Embryonic facial prominence (tissue), 1 donor: ENCODE results near the gene CKMT2.

Experiments used
- DNase-seq: peaks from one replicate; pipeline ENCODE4 v3.0.0-alpha.2; 2016; ENCODE audit errors: extremely low spot score

Gene CKMT2

DNA sequence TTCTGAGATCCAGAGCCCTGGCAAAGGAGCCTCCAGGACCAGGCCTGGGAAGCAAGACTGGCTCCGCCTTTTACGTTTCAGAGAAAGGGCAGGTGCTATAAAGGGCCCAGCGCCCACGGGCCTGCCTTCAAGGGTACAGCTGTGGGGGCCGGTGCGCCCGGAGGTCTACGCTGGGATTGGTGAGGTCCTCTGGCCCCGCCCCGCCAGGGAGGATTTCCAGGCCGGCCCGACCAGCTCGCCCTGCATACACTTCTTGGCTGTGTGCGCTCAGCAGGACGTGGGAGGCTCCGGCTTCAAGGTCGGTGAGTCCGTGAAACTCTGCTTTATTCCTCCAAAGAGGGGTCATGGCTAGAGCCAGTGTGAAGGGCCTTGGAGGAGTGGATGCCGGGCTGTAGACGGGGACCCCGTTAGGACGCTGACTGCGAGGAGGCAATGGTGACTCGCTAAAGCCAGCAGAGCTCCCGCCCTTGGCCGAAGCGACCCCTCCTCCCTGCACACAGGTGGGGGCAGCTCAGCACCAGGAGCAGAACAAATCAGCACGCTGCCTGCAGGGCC, at the start of gene CKMT2:
Gene CKMT2, plus strand, starts transcription at position 243 of the 555 bp plus-strand sequence. CDS start 17,811 bp downstream, outside the sequence.
- no peak for DNase-seq

DNA sequence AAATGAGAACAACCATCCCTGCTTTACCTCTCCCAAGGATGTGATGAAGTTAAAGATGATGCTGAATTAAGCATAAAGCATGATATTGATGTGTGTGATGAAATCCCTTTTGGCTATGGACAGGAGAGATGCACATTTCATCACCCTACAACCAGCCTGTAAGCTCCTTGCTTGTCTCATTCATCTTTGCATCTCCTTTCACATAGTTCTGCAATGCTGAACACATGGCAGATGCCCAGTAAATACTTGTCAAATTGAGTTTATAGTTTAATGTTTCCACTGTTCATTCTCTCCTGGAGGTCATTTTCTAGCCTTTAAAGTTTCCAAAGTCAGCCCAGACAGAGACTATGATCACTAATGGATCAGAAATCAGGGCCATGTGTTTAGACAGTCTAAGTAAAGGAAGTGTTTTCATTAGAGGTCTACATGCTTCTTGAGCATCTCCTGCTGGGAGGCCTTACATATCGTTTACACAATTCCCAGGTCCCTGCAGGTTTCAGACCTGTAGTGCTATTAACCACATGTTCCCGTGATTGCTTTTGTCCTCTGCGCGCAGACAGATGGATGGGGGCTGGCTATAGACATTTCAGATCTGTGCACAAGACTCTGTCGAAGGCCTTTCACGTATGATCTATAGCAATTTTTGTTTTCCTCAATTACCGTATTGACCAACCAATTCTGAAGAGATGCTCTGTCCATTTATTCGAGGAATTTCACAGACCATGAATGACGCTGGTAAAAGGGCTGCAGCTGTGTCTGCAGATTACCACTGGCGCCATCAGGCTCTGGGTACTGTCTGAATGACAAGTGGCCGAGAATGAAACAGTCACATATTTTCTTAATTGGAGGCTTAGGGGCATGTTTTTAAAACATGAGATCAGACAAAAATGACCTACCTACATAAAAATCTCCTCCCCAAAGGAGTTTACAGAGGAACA, 49.0 kb upstream of the CKMT2 start:
- DNase-seq = no peak

DNA sequence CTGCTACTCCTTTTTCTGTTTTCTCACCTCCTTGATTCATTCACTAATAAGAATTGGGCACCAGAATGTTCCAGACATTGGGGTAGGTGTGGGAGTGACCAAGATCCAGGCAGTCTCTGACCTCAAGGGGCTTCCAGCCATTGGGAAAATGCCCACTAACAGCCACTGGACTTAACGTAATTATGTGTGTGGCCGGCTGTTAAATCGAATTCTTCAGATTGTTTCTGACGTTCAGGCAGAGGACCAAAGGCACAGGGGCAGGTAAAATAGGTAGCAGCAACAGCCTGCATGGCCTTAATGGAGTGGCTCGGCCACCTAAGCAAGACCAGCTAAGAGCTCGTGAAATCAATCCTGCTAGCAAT, 48.4 kb upstream of the CKMT2 start:
- no peak for DNase-seq

DNA sequence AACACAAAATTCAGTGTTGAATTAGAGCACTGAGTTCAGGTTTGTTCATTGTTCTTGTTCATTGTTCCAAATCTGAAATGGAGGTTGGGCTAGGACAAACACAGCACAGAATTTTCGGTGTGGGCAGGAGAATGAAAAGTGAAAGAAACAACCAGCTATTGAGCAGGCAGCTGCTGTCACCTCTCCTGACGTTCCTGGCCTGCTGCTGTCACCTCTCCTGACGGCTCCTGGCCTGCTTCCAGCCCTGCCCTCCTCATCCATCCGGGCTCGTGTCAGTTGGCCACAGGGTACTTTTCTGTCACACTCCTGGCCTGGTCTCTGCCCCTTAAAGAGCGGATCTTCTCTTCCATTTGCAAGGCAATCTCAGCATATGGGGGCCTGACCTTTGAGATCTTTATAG, 45.2 kb upstream of the CKMT2 start:
- DNase-seq = no peak

DNA sequence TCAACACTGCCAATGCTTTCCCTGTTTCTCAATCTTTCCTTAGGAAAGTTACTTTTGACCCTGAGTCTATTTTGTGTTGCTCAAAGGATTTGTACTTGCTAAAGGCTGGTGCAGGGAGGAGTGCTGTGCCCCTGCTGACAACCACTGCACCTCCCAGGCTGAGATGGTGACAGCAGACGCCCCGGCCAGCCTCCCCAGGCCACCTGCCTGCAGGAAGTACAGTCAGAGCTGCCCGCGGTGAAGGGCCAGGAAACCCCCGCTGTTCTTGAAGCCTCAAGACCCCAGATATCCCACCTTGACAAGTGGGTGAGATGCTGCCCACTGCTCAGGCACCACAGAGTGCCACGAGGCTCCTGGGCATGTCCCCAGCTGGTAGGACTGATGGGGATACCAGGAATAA, 44.2 kb upstream of the CKMT2 start:
- DNase-seq = no peak

DNA sequence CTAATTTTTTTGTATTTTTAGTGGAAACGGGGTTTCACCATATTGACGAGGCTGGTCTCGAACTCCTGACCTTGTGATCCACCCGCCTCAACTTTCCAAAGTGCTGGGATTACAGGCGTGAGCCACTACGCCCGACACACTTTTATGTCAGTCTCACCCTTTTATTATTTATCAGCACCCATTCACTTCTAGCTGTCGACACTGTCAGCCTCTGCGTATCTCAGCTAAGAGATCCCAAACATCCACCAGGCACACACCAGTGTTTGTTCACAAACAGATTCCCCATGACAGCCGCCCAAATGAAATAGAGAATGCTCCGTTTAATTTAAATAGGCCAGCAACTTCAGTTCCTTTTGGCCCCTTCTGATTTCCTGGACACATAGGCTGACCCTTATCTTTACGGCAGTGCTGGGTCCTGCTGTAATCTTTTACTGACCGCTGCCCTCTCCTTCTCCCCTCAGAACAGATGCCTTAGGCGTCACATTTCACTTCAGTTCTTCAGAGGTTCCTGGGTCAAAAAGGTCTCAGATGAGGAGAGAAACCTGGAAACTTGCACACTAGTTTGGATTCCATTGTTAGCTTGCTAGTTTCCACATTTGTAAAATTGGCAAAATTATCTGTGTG, 43.1 kb upstream of the CKMT2 start:
- DNase-seq = no peak

DNA sequence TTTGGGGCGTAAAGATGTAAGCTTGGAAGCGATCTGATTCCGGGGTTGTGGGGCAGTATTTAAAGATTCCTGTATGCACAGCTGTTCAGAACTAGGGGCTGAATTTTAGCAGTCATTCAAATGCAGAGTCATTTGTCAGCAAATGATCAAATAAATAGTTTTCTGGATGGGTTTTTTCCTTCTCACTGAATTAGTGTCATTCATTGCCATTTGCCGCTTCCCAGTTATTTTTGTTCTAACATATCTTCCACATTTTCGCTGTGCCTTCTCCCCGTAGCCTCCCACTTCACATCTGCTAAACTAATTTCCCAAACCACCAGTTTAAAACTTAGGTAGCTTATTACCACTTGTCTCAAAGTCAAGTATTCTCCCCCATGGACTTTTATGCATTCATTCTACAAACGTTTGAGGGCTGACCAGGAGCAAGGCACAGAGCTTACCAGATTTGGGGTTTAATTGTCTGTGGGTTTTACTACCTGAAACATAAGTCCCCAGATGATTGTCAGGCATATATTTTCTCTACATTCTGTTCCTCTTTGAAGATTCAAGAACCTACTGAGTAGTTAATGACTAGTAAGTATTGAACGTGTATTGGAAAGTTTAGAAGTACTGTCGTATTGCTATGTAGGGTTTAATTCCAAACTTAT, 41.3 kb upstream of the CKMT2 start:
- no peak for DNase-seq

DNA sequence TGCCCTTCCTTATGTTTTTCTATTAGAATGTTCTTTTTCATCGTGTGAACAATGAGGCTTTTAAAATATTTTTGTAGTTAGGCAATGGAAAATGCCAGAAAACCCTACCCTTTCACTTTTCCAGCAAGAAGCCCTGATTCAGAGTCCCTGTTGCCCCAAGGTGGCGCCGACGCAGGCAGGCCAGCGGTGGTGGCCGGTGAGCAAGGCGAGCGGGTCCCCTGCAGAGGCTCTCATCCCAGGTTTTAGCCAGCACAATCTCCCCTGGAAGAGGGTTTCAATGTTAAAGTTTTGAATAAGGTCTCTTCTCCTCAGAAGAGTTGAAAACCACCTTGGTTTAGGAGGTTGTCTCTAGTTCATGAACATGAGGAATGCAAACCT, 40.8 kb upstream of the CKMT2 start:
- no peak for DNase-seq

DNA sequence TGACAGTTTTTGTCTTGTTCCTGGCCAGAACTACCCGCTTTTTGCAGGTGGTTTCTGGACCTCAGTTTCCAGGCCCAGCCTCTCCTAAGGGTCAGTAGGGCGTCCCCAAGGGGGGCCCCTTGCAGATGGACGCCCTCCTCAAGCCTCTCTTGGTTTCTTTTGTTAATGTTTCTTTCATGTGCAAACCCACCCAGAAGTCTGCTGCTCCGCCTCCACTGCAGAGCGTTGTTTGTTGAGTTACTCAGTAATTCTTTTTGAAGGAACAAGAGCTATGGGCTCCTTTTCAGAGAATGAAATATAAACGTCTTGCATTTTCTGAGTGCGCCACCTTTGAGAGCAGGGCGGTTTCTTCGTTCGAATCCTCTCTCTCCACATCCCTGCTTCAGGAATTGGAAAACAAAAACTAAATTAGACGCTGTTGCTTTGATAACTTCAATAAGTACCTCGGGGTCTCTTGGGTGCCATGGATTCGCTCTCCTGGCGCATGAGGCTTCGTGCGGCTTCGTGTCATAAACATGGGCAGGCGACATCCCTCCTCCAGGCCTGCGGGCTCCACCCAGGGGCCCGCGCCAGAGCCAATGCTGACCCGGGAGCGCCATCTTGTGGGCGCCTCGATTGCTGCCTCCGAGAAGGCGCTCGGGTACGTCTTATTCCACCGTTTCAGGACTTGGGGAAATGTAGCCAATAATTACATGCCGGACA, 38.3 kb upstream of the CKMT2 start:
- peak; percentile 39 for DNase-seq

DNA sequence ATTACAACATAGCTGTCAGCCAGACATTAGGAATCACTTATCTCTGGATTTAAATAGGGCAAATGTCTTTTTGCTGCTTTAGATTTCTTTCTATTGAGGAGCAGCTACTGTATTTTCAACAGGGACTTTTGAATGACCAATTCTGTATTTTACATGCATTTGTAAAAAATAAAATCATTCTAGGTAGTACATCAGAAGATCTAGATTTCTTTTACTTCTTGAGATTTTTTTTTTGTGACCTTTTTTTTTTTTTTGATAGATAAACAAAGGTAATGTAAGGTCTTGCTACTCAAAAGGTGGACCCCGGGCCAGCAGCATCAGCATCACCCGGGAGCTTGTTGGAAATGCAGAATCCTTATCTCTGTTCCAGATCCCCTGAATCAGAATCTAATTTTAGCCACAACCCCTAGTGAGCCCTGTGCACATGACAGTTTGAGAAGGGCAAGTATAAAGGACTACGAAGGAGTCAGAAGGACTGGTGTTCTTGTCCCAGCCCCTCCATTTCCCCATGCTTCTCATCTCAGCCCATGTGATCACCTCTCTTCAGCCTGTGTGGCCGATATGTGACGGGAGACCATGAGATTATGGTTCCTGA, 37.7 kb upstream of the CKMT2 start:
- DNase-seq = no peak

DNA sequence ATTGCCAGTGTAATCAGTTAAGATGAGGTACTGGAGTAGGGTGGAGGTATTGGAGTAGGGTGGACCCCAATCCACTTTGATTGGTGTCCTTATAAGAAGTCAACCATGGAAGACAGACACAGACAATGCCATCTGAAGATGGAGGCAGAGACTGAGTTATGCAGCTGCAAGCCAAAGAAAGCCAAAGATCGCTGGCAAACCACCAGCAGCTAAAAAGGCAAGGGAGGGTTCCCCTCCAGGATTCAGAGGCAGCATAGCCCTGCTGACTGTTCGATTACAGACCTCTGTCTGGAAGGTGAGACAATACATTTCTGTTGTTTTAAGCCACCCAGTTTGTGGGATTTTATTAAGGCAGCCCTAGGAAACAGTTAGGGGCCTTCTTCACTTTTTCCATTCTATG, 30.5 kb upstream of the CKMT2 start:
- no peak for DNase-seq

DNA sequence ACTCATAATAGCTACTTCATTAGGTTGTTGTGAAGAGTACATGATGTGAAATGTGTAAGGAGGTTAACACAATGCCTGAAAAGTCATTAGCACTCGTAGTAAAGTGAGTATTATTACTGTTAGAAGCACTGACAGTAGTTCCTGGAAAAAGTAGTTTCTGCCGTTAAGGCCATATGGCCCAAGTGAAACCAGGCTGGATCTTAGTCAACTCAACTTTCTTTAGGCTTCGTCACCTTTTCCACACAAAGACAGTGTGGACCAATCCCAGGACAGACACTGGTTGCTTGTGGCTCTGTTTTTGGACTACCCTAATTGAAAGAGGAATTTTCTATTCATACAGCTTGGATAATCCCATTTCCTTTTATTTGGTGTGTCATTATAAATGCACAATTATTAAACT, 29.4 kb upstream of the CKMT2 start:
- DNase-seq = no peak

DNA sequence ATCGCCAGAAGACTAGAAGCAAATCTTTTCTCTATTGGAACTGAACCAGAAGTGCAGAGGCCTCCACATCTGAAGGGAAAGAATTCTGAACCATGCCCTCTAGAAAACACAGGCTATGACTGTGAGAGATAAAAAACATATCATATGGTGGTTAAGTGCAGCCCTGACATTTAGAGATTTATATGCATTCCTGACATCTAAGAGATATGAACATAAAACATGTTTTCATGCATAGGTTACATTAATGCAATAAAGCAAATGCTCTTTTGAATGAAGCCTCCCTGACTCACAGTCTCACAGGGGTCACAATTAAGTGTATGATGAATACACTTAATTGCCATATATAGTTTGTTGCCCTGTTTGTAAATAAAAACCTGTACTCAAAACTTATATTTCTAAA, 28.9 kb upstream of the CKMT2 start:
- DNase-seq = no peak

DNA sequence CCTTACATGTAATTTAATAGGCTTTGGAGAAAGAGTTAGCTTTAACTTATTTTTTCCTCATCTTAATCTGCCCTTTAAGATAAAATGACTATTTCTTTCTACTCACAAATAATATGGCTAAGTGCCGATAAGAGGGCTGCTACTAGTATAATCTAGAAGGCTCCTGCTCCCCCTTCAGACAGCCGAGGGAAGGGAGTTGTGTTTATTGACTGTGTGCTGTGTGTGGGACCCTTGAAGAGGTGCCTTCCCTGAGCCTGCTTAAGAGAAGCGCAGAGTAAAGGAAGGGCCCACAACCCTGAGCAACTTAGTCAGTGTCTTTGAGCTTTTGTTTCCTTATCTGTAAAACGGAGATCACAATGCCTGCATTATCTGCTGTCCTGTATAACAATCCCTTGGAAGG, 28.1 kb upstream of the CKMT2 start:
- no peak for DNase-seq

DNA sequence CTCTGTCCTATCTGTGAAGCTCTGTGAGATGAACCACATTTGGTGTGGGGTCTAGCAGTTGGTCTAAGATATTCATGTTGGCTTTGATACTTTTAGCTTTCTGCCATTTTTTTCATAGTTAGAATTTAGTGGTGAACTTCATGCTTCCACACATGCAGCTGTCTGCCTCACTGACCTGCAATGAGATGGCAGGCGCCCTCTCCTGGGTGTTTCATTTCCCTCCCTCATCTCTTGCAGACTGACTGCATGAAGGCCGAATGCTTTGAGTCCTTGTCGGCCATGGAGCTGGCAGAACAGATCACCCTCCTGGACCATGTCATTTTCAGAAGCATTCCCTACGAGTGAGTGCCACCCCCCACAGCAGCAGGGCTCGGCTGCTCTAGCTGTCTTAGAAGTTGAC, 26.1 kb upstream of the CKMT2 start:
- DNase-seq = no peak

DNA sequence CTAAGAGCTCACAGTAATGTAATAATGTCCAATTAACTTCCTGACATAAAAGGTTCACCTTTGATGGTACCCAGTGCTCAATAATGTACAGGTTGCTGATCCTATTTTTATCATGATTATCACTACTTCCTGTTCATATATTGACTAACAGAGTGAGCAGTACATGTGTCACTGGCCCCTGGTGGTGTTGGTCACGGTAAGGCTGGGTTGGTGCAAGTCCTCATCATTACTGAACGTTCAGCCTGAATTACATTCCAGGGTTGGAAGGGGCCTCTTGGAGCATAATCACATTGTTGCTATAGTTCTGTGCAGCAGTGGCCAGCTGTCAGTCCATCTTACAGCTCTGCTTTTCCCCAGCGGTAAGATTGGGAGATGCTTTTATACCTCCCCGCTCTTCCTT, 24.2 kb upstream of the CKMT2 start:
- no peak for DNase-seq

DNA sequence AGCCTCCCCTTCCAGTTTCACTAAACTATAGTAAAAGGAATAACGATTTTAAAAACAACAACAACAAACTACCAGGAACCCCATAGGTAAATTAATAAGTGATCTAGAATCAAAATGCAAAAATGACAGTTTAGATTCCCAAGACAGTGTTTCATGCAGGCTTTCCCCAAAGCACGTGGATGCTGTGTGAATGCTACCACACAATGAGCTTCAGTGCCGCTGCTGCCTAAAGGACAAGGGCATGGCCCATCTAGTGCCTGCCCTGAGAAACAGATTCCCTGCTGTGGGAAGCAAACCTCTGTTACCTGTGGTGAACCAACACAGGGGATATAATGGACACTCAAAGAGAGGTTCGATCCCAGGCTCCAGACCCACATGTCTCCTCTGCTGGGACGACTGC, 23.7 kb upstream of the CKMT2 start:
- no peak for DNase-seq

DNA sequence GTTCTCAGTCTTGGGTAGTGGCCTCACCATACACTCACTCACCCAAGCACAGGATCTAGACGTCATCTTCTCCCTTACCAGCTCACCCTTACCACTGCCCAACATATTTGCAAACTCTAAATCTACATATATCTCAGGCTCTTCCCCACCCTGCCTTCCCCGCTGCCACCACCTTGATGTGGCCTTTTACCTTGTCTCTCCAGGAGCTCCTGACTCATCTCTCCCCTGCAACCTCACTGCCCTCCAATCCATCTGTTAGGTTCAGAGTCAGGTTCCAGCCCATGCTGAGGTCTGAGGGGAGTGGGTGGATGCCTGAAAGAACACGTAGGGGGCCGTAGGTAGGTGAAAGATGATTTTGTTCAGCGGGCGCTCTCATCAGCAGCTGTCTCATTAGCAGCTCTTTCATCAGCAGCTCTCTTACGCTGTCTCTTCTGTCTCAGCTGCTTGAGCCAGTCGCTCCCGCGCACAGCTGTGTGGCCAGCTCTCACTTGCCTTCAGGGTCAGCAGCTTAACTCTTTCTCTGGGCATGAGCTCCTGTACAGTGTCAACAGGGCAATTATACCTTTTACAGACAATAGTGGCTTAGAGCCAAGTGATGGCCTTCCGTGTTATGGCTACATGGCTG, 23.1 kb upstream of the CKMT2 start:
- DNase-seq = no peak

DNA sequence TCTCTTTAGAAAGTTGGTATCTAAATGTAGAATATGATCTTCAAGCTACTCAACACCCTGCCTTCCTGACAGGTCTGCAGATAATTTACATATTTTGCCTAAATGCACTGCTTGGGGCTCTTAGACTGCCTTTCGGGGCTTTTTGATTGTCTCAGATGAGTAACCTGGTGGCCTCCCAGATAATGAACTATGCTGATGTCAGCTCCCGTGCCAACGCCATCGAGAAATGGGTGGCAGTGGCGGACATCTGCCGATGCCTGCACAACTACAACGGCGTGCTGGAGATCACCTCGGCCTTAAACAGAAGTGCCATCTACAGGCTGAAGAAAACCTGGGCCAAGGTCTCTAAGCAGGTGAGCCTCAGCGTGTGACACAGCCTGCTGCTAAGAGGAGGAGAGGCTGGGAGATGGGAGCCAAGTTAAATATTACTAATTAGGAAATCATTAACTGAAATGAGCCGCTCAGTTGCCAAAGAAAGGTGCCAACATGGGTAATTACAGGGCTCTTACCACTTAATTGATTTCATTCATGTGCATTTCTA, 20.8 kb upstream of the CKMT2 start:
- no peak for DNase-seq

DNA sequence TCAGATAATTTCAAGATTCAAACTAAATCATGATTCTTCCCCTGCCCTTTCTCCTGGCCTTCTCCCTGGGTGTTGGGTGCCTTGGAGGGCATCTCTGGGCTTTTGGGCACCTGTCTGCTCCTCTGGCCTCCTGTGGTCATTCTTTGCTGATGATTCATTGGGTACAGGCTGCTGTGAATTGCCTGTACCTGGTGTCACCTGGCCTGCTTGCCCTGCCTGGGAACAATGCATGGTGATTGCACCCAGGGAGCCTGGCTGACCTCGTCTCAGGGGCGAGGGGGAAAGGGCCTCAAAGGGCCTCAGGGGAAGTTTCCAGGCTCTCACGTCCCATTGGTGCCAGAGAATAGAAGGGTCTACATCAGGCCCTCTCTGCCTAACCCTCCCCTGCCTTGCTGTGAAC, 20.1 kb upstream of the CKMT2 start:
- no peak for DNase-seq

DNA sequence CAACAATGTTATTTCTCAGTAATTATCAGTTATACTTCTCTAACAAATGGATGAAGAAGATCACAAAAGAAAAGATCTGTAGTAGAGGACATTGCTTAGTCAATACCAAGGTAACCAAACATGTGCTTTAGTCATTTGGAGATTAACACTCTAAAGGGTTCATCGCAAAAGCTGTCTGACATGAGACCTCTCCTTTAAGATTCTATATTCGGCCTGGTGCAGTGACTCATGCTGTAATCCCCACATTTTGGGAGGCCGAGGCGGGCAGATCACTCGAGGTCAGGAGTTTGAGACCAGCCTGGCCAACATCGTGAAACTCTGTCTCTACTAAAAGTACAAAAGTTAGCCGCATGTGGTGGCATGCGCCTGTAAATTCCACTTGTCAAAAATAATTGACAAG, 18.3 kb upstream of the CKMT2 start:
- no peak for DNase-seq
